ENCODE results near the gene RPLP2.

RPLP2 gene

GRCh38 chr11:809287-810039 lies at the start of gene RPLP2:
Gene RPLP2 (plus strand): TSS chr11:809967. CDS start chr11:810235, 268 bp downstream.
- peak; percentile 100 for DNase-seq

DNA sequence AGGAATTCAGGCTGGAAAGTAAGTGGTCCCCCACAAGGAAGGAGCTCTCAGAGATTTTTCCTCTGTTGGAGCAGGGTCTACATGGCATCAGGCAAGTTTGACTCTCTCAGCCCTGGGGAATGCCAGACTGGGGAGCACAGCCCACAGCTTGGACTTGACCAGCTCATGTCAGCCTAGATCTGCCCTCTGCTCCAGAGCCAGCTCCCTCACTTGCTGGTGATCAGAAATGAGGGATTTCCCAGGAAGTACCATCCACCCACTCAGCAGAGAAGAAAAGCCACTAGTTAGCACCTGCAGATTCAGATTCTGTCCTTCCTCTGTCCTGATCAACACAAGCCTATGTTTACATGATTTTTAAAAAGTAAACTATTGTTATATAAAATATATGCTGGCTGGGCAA lies 49.5 kb upstream of the RPLP2 start:
- DNase-seq: no peak

DNA sequence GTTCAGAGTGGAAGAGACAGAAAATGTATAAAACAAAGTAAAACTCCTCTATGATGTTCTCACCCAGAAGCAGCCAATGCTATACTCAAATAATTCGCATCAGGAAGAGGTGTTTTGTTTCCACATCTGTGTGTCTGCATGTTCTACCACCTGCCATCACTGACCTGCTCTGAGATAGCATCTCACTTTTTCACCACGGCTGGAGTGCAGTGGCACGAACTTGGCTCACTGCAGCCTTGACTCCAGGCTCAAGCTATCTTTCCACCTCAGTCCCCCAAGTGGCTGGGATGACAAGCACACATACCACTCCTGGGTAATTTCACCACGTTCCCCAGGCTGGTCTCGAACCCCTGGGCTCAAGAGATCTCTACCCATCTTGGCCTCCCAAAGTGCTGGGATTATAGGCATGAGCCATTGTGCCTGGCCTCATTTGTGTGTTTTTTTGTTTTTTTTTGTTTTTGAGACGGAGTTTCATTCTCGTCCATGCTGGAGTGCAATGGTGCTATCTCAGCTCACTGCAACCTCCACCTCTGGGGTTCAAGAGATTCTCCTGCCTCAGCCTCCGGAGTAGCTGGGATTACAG lies 48.1 kb upstream of the RPLP2 start:
- DNase-seq: no peak

DNA sequence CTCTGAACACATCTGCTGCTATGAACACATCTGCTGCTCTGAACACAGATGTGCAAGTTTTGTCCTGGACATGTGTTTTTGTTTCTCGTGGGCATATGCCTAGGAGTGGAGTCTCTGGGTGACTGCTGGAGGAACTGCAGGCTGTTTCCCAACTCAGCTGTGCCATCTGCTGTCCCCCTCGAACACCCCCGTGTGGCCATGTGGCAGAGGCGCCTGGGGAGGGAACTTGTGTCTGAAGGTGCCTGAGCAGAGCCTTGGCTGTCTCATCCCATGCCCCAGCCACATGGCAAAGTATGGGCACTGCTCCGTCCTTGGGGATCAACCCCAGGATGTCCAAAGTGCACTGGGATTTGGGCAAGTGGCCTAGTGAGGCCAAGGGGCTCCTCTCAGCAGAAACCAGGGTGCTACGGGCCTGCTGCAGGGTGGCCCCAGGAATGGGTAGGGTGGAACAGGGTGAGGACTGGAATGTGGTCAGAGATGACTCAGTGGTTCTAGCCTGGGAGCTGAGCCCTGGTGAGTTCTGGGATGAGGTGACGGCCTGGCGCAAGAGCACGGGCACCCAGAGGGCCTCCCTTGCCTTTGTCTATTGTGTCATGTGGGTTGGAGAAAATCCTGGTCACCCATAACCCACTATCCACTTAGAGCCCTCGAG lies 47.2 kb upstream of the RPLP2 start:
- no peak for DNase-seq

- DNase-seq: no peak
These were observed 46.7 kb upstream of the RPLP2 start for GRCh38 chr11:763073-763463.

GRCh38 chr11:763549-764321 lies 46.0 kb upstream of the RPLP2 start:
- DNase-seq: no peak

DNA sequence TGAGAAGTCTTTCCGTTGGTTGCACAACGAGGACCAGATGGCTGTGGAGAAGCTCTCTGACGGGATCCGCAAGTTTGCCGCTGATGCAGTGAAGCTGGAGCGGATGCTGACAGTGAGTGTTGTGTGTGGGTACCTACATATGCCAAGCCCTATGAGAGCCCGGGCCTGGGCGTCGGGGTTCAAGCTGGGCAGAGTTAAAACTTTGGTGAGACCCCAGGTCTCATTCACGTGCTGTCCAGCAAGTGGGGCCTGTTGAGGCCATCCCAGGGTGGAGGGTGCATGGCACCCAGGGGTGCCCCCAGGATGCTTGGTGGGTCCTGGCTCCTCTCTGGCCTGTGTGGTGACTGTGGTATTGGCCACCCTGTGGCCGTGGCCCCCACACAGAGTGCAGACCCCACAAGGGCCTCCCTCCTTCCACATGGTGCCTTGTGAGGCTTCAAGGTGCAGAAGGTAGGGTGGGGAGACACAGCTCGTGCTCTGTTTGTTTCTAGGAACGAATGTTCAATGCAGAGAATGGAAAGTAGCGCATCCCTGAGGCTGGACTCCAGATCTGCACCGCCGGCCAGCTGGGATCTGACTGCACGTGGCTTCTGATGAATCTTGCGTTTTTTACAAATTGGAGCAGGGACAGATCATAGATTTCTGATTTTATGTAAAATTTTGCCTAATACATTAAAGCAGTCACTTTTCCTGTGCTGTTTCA lies 45.3 kb upstream of the RPLP2 start:
- no peak for DNase-seq

- DNase-seq: no peak
These were observed 44.6 kb upstream of the RPLP2 start for GRCh38 chr11:765025-765801.

DNA sequence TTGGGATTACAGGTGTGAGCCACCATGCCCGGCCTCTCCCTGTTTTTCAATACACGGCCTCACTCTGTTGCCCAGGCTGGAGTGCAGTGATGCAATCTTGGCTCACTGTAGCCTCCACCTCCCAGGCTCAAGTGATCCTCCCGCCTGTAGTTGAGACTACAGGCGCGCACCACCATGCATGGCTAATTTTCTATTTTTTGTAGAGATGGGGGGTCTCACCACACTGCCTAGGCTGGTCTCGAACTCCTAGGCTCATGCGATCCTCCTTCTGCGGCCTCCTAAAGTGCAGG lies 44.0 kb upstream of the RPLP2 start:
- DNase-seq: no peak

- DNase-seq: no peak
These were observed 43.4 kb upstream of the RPLP2 start for GRCh38 chr11:766106-766935.

DNA sequence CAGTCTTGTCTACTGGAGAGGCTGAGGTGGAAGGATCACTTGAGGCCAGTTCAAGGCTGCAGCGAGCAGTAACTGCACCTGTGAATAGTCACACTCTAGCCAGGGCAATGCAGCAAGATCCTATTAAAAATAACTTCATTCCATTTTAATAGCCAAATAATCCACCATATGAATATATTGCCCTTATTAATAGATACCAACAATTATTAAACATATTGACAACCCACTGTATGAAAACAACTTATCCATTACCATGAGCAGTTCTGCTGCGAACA lies 42.9 kb upstream of the RPLP2 start:
- no peak for DNase-seq

DNA sequence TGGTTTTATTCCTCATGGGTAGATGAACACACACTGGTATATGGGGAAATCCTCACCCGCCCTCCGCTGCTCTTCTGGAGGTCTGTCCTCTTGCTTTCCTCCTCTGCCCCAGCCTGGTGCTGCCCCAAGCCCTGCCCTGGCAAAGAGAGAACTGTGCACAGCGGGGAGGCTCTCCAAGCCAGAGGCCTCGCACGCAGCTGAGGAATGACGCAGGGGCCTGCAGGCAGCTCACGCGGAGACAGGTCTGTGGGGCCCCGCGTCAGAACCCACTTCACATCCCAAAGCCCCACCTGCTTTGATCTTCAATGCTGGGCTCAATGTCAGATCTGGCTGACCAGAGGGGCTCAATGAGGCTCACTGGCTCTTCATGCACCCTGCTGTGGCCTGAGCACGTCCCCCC lies 42.5 kb upstream of the RPLP2 start:
- no peak for DNase-seq

- DNase-seq: no peak
These were observed 39.7 kb upstream of the RPLP2 start for GRCh38 chr11:769887-770641.

- no peak for DNase-seq
These were observed 38.8 kb upstream of the RPLP2 start for GRCh38 chr11:770642-771616.

GRCh38 chr11:771617-772204 lies 38.1 kb upstream of the RPLP2 start:
- DNase-seq: no peak

DNA sequence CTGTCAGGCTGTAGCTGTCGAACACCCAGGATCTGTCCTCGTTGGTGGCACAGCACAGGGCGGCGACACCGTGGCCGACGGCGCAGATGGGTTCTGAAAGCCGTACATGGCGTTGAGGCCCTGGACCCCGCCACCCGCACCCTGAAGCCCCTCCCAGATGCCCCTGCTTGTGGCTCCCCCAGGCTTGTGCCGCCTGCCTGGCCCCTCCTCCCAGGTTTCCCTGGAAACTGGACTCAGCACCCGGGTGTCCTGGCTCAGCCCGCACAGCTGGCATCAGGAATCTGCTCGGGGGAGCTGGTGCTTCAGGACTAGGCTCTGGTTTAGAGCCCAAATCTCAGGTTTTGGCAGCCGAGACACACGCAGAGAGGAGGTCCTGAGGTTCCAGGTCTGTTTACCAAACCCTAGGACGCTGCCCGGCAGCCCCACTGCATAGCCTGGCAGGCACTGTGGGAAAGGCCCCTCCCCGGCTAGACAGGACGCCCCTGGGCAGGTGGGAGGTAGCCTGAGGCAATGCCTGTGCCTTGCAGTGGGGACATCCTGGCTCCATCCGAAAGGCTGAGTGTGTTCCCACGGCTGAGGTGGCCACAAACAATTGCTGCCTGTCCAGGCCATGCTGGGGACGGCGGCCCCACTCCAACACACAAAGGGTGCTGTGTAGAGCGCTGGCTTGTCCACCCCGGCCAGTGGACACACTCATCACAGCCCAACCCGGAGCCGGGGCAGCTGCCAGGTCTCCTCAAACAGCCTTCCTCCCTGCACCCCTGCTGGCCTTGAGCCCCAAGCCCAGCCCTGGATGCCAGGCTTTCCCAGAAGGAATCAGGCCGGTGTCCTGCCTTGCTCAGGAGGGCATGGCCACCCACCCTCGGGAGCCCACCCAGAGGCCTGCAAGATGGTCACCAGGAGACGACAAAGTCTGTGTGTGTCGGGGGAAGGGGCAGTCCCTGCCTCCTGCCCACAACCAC lies 37.1 kb upstream of the RPLP2 start:
- DNase-seq: no peak

- no peak for DNase-seq
These were observed 36.3 kb upstream of the RPLP2 start for GRCh38 chr11:773425-773824.

DNA sequence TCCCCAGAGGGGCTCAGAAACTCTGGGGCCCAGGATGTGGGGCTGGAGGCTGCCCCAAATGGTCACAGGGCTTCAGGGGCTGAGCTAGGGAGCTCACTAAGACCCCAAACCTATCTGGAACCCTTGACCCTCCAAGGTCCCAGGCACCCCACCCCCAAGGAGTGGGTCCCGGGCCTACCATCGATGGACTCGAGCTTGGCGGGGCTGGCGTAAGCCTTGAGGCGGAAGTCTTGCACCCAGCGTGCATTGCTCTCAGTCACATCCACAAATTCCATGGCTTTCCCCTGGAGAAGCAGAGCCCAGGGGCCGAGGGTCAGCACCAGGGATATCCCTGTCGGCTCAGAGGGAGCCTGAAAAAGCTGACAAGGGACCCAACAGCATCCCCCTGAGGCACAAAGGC lies 35.9 kb upstream of the RPLP2 start:
- DNase-seq: no peak

Data from right forelimb (tissue), 1 donor.